Measurements from ENCODE around the gene SLC7A6. TPM values are rescaled to one million over a fixed set of nuclear protein-coding genes. Genes with fewer than 3 reads are reported as not detected.

The SLC7A6 gene
- total and polyA plus RNA-seq, 2 of the 8 experiments (the other 6 are each of a cell fraction or from before 2014, with no cell fraction given) = 28.0 to 37.8 TPM

DNA sequence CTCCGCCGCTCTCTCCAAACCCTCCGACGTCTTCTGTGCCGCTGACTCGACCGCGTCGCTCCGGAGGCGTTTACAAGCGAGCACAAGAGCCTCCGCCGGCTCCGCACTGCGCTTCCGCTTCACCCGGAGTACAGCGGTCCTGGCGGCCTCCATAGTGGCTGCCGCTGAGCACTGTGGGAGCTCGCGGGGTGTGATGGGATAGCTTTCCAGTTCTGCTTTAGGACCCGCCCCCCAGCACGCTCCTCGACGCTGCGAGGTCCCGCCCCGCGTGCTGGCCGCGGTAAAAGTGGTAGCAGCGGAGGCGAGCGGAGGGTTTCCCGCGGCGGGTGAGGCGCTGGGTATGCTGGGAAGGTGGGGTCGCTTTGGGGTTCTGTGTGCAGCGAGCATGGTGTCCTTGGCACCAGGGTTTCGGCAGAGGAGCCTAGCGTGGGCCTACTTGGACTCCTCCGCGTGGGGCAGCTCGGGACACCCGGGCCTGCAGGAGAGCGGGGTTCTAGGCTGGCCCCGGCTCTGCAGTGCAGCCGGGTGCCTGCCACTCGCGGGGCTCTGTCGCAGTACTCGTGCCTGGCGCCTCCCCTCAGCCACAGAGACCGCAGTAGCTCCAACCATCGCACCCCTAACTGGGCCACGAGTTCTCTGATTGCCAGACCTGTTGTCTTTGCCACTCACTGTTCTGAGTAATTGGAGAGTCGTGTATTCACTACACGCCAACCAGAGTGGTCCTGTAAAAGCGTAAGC, 46.6 kb downstream of the SLC7A6 start, which contains the start of the genes PRMT7 and SLC7A6OS (continued):
- no peak for TF ChIP-seq MAFK (IDR thresholded peaks at IDR 0.05; ENCODE audit: low read depth, low read length)
- TF ChIP-seq CHD2 (IDR thresholded peaks at IDR 0.05; ENCODE audit: low read length) = no peak
- TF ChIP-seq KDM5A (IDR thresholded peaks at IDR 0.05; ENCODE audit: low read length) = peak; percentile 92
- TF ChIP-seq KDM4A (IDR thresholded peaks at IDR 0.05; ENCODE audit: low read depth, low read length, severe bottlenecking) = peak; percentile 98
- no peak for TF ChIP-seq JUN (IDR thresholded peaks at IDR 0.05; ENCODE audit: low read depth, low read length)
- TF ChIP-seq BCL11A (IDR thresholded peaks at IDR 0.05; ENCODE audit: low read depth in 2 of 2, low read length in 2 of 2) = no peak
- no peak; the same call in 1 of the 2 replicates for TF ChIP-seq KDM1A (IDR thresholded peaks at IDR 0.05; ENCODE audit: borderline replicate concordance, low read length)
- TF ChIP-seq, protein P1, sequence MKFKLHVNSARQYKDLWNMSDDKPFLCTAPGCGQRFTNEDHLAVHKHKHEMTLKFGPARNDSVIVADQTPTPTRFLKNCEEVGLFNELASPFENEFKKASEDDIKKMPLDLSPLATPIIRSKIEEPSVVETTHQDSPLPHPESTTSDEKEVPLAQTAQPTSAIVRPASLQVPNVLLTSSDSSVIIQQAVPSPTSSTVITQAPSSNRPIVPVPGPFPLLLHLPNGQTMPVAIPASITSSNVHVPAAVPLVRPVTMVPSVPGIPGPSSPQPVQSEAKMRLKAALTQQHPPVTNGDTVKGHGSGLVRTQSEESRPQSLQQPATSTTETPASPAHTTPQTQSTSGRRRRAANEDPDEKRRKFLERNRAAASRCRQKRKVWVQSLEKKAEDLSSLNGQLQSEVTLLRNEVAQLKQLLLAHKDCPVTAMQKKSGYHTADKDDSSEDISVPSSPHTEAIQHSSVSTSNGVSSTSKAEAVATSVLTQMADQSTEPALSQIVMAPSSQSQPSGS (IDR thresholded peaks at IDR 0.05; ENCODE audit: low read length) = no peak
- no peak for TF ChIP-seq CHD7 (IDR thresholded peaks at IDR 0.05; ENCODE audit: insufficient replicate concordance, low read length)
